GM21737 (cell line): ENCODE measurements around the gene PRKG1.
"Not testable (repeated sequence)": the region's sequence is repeated elsewhere in the genome, so short reads cannot be mapped to it uniquely, and the experiment has no call there.

Experiments used
- ATAC-seq: cut with Tn5 transposase; IDR thresholded peaks from one replicate; pipeline ENCODE4 v1.9.1; 2021; ENCODE audit warnings: mild to moderate bottlenecking, moderate library complexity; ENCODE audit not compliant: unreplicated experiment

The PRKG1 gene

GRCh38 chr10:51168086-51168815 is 94.0 kb downstream of the PRKG1 start:
- ATAC-seq: no peak

- ATAC-seq: no peak
These were observed 94.8 kb downstream of the PRKG1 start for GRCh38 chr10:51169111-51169510.

GRCh38 chr10:51170518-51171245 is 96.4 kb downstream of the PRKG1 start:
- no peak for ATAC-seq

GRCh38 chr10:51171946-51172345 is 97.7 kb downstream of the PRKG1 start:
- no peak for ATAC-seq

GRCh38 chr10:51176976-51177695 is 102.8 kb downstream of the PRKG1 start:
- ATAC-seq: no peak

- ATAC-seq: no peak
These were observed 104.3 kb downstream of the PRKG1 start for GRCh38 chr10:51178634-51179033.

GRCh38 chr10:51180141-51180540 is 105.9 kb downstream of the PRKG1 start:
- no peak for ATAC-seq

GRCh38 chr10:51183783-51184182 is 109.5 kb downstream of the PRKG1 start:
- no peak for ATAC-seq

GRCh38 chr10:51186361-51186760 is 112.1 kb downstream of the PRKG1 start:
- ATAC-seq: no peak

GRCh38 chr10:51188008-51188407 is 113.7 kb downstream of the PRKG1 start:
- no peak for ATAC-seq

- ATAC-seq: no peak
These were observed 114.6 kb downstream of the PRKG1 start for GRCh38 chr10:51188866-51189265.

- no peak for ATAC-seq
These were observed 122.4 kb downstream of the PRKG1 start for GRCh38 chr10:51196508-51197175.

- no peak for ATAC-seq
These were observed 123.9 kb downstream of the PRKG1 start for GRCh38 chr10:51198170-51198569.

GRCh38 chr10:51201947-51202346 is 127.7 kb downstream of the PRKG1 start:
- no peak for ATAC-seq

- no peak for ATAC-seq
These were observed 129.1 kb downstream of the PRKG1 start for GRCh38 chr10:51203359-51203758.

- ATAC-seq: no peak
These were observed 129.8 kb downstream of the PRKG1 start for GRCh38 chr10:51204066-51204465.

- ATAC-seq: no peak
These were observed 130.4 kb downstream of the PRKG1 start for GRCh38 chr10:51204701-51205100.

GRCh38 chr10:51206500-51206899 is 132.2 kb downstream of the PRKG1 start:
- no peak for ATAC-seq

- ATAC-seq: not testable (repeated sequence)
These were observed 138.7 kb downstream of the PRKG1 start for GRCh38 chr10:51212937-51213336.

- no peak for ATAC-seq
These were observed 140.2 kb downstream of the PRKG1 start for GRCh38 chr10:51214207-51215196.
